Measurements from ENCODE around the gene CFAP221.

DNA sequence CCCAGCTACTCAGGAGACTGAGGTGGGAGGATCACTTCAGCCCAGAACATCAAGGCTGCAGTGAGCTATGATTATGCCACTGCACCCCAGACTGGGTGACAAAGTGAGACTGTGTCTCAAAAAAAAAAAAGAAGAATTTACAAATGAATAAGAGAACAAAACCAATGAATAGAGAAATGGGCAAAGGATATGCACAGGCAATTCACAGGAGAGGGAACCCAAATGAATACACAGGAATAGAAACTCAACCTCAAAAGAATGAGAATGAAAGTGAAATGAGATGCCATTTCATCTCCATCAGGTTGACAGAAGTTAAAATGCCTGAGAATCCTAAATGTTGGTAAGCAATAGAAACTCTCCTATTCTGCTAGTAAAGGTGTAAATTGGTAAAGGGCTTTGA lies 40.2 kb downstream of the CFAP221 start:
- no peak for TF ChIP-seq EZH2 (optimal IDR thresholded peaks at IDR 0.05; ENCODE audit: low read depth, low read length)
- TF ChIP-seq CTCF (IDR thresholded peaks at IDR 0.05; ENCODE audit: low read length), result no peak
- no peak for TF ChIP-seq EZH2phosphoT487 (IDR thresholded peaks at IDR 0.05; ENCODE audit: low read length)
